ENCODE data around the gene KCNN1. TPM values are rescaled to one million over a fixed set of nuclear protein-coding genes. Genes with fewer than 3 reads are reported as not detected.
"Not testable (repeated sequence)": the region's sequence is repeated elsewhere in the genome, so short reads cannot be mapped to it uniquely, and the experiment has no call there.

KCNN1 gene
- not detected for total RNA-seq

GRCh38 chr19:17966550-17967256 is at the start of gene KCNN1:
Gene KCNN1, plus strand, starts transcription at chr19:17967107. Its CDS starts 6,782 bp downstream, at chr19:17973889.
- DNase-seq, result no peak

DNA sequence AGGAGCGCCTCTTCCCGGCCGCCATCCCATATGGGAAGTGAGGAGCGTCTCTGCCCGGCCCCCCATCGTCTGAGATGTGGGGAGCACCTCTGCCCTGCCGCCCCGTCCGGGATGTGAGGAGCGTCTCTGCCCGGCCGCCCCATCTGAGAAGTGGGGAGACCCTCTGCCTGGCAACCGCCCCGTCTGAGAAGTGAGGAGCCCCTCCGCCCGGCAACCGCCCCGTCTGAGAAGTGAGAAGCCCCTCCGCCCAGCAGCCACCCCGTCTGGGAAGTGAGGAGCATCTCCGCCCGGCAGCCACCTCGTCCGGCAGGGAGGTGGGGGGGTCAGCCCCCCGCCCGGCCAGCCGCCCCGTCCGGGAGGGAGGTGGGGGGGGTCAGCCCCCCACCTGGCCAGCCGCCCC is 48.8 kb upstream of the KCNN1 start:
- not testable (repeated sequence) for DNase-seq

- DNase-seq, result not testable (repeated sequence)
Observed at GRCh38 chr19:17919122-17919521, 47.8 kb upstream of the KCNN1 start.

GRCh38 chr19:17920527-17920926 is 46.4 kb upstream of the KCNN1 start:
- DNase-seq, result no peak

DNA sequence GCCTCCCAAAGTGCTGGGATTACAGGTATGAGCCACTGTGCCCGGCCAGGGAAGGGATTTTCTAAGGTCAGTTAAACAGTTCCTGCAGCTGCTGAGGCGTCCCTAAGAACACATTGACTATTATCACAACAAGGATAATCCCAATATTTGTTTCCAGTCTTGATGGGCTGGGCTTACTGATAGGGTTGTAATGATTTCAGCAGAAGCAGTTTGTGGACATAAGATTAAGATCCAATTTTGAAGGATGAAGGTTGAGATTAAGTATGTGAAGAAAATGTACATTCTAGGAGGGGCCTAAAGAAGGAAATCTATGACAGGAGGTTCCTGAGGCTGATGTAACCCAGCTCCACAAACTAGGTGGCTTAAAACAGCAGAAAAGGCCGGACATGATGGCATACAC is 44.8 kb upstream of the KCNN1 start:
- no peak for DNase-seq

DNA sequence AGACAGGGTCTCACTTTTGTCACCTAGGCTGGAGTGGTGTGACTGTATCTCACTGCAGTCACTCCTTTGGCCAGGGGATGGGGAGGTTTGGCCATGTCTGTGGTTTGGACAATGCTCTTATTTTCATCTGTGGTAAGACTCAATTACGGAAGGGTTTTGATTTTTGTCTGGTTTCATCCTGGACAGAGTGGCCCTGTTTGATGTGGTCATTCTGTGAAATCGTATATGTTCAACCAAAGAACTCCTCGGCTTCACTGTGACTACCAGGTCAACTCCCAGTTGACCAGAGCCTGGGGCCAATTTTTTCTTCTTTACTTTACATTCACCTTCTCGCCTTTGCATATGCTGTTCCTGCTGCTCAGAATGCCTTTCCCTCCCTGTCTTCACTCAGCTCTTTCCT is 40.9 kb upstream of the KCNN1 start:
- DNase-seq, result no peak

DNA sequence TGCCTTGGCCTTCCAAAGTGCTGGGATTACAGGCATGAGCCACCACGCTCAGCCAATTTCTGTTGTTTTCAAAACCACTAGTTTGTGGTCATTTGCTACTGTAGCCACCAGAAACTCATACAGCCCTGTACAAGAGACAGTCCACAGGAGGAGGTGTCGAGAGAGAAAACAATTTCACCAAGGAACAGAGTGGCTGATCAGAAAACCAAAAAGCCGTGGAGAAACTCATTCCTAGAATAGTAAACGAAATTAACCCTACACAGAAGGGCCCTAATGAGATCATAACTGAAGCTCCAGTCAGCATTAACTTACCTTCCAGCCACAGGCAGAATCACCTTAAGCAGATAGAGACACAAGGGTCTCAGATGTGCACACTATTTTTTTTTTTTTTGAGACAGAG is 37.9 kb upstream of the KCNN1 start:
- DNase-seq, result no peak

DNA sequence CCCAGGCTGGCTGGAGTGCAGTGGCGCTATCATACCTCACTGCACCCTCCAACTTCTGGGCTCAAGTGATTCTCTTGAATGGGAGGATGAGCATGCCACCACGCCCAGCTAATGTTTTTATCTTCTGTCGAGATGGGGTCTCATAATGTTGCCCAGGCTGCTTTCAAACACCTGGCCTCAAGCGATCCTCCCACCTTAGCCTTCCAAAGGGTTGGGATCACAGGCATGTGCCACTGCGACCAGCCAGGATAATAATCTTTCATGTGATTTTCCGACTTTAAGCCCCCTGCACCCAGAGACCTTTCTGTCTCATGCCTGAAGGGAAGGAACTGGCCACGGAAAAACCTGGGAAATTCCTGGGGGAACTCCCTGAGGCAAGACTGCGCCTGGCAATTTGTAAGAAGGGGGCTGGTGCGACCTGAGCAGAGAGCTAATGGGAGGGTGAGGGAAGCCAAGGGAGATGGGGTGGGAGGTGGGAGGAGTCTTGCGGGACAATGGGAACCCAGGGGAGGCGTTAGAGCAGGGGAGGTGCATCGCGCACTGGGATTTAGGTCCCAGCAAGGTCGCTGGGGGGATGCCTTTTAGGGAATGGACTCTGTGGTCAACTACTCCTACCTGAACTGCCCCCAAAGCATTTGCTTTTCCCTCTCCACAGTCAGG is 35.2 kb upstream of the KCNN1 start:
- no peak for DNase-seq

DNA sequence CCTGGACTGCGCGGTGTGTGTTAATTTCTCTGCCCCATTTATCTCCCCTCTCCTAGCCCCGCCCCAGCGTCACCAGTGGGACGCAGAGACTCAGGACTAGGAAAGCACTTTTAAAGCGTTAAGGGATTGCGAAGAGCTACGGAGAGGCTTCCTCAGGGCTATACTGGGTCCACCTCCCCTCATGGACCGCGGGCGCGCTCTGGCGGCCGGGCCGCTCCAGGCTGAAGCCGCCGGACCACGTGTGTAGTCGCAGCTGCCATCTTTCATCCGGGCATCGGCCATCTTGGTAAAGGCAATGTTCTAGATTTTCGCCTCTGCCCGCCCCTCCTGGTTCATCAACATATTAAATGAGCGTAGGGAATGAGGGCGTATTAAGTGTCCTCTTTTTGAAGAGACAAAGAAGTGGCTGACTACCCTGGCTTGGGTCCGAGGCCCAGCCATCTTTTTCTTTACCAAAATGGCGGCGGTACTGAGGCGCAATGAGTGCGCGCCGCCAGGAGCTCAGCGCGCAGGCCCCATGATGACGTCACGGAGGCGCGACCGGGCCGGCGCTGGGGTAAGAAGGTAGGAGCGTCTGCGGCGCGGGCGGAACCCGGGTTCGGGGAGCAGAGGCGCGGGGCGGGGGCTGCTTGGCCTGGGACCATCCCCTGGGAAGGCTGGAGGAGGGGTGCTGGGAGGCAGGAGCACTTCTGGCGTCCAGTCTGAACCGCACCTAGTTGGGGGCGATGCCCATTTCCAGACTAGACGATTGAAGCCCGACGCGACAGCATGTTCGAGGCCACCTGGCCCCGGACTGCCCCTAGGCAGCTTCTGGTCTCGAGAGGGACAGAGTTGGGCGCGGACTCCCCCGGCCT is 34.2 kb upstream of the KCNN1 start, which contains the start of gene CCDC124:
Gene CCDC124 (plus strand): TSS at position 531 of the 854 bp plus-strand sequence. CDS start 3,406 bp downstream, outside the sequence.
- peak; percentile 89 for DNase-seq

- no peak for DNase-seq
Observed at GRCh38 chr19:17933414-17934129, 33.3 kb upstream of the KCNN1 start.

DNA sequence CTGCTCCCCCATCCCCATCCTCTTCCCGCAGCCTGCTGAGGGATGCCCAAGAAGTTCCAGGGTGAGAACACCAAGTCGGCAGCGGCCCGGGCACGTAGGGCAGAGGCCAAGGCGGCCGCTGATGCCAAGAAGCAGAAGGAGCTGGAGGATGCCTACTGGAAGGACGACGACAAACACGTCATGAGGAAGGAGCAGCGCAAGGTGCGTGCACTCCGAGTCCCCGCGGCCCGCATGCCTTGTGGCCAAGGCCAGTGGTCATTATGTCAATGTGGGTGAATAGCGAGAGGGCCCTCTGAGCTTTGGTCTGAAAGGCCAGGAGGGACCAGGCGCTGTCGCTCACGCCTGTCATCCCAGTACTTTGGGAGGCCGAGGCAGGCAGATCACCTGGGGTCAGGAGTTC is 30.5 kb upstream of the KCNN1 start:
- no peak for DNase-seq

DNA sequence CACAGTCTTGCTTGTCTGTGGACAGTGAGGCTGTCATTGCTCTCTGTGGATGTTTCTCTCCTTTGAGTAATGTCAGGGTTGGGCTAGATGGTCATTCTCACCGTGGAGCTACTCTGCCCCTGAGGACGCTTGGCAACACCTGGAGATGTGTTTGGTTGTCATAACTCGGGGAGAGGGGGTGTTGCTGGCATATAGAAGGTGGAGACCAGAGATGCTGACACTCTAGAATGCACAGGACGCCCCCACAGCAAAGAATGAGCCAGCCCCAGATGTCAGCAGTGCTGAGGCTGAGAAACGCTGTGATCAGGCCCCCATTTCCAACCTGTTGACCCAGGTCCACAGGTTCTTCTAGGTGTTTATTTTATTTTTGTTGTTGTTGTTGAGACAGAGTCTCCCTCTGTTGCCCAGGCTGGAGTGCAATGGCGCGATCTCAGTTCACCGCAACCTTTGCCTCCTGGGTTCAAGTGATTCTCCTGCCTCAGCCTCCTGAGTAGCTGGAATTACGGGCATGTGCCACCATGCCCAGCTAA is 29.5 kb upstream of the KCNN1 start:
- DNase-seq, result no peak

DNA sequence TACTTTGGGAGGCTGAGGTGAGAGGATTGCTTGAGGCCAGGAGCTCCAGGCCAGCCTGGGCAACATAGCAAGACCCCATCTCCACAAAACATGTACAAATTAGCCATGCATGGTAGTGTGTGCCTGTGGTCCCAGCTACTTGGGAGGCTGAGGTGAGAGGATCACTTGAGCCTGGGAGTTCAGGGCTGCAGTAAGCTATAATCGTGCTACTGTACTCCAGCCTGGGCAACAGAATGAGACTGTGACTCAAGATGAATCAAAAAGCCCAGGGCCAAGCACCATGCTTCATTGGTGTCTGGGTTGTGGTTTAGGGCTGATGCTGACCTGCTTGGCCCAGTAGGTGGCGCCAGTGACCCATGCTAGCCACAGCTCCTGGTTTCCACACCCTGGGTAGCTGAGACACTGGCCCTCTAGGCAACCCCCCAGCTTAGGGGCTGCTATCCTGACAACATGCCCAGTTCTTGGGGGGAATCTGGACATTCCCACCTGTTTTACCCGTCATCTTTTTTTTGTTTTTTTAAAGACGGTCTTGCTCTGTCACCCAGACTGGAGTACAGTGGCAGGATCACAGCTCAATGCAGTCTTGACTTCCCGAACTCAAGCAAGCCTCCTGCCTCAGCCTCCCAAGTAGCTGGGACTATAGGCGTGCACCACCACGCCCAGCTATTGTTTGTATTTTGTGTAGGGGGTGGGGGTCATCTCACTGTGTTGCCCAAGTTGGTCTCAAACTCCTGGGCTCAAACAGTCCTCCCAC is 28.6 kb upstream of the KCNN1 start:
- peak; percentile 82 for DNase-seq

- no peak for DNase-seq
Observed at GRCh38 chr19:17942181-17942580, 24.7 kb upstream of the KCNN1 start.

- no peak for DNase-seq
Observed at GRCh38 chr19:17942582-17943273, 24.2 kb upstream of the KCNN1 start.

DNA sequence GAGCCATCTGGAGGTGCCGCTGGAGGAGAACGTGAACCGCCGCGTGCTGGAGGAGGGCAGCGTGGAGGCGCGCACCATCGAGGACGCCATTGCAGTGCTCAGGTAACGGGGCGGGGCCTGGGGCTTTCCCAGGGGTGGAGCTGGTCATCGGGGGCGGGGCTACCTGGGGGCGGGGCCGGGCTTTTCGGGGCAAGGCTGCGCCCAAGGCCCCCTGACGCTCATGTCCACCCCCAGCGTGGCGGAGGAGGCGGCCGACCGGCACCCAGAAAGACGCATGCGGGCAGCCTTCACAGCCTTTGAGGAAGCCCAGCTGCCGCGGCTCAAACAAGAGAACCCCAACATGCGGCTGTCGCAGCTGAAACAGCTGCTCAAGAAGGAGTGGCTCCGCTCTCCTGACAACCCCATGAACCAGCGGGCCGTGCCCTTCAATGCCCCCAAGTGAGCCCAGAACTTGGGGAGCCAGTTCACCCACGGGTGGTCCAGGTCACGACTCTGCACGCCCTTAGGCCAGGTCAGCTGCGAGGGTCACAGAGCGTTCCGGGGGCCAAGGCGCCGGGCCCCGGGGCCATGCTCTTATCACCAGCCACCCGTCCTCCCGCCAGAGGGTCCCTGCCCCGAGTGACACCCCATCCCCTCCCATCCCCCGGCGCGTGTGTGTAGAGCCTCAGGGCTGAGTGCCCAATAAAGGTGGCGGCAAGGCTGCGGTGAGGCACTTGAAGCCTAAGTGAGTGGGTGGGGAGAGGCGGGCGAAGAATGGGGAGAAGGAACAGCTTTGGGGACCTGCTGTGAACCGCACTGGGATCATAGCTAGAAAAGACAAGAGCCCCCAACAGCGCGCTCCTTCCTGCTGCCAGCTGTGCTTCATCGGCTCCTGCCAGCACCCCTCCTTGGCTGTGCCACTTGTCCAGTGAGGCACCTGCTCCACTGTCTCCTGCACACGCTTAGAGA is 23.4 kb upstream of the KCNN1 start:
- no peak for DNase-seq

GRCh38 chr19:17944301-17944700 is 22.6 kb upstream of the KCNN1 start:
- DNase-seq, result no peak

GRCh38 chr19:17946965-17947784 is 19.7 kb upstream of the KCNN1 start:
- peak; percentile 33 for DNase-seq

Data from effector CD4-positive, alpha-beta T cell (primary cell).